ENCODE results near the gene NSUN4.

The NSUN4 gene

GRCh38 chr1:46302641-46303037, 38.0 kb upstream of the NSUN4 start:
- Histone ChIP-seq H2AFZ (ENCODE audit: low read depth, low read length) (peak overlapping the region; percentile 68), H3K9me3 (ENCODE audit: insufficient read depth, low read length, severe bottlenecking) (no peaks in the 10 kb centered on the region), H3K27ac (ENCODE audit: low read length) (peak overlapping the region; percentile 95), H3K27me3 (ENCODE audit: insufficient read depth, low read length, poor library complexity) (no peaks in the 10 kb centered on the region), H3K36me3 (ENCODE audit: insufficient read depth, low read length) (peaks cover 32% of the 10 kb centered on the region), H3K4me3 (ENCODE audit: low read depth in 1 of 2, low read length in 2 of 2) (peak overlapping the region; percentile 81 to 82), H3K79me2 (ENCODE audit: insufficient read depth, low read length) (peaks cover 98% of the 10 kb centered on the region), H4K20me1 (ENCODE audit: insufficient read depth, low read length) (peaks cover 29% of the 10 kb centered on the region; the same call in 1 of the 2 replicates), H3K9ac (ENCODE audit: low read depth, low read length) (peak overlapping the region; percentile 97), H3K4me2 (ENCODE audit: insufficient read depth, low read length) (peak overlapping the region; percentile 88), H3K4me1 (ENCODE audit: insufficient read depth, low read length) (peaks cover 48% of the 10 kb centered on the region)
- no peak for TF ChIP-seq CTCF (IDR thresholded peaks at IDR 0.05; ENCODE audit: borderline replicate concordance, extremely low read depth, low read length, poor library complexity, severe bottlenecking)
- TF ChIP-seq EZH2 (IDR thresholded peaks at IDR 0.05; ENCODE audit: borderline replicate concordance, low read depth, low read length, severe bottlenecking), result no peak
- ATAC-seq (ENCODE audit: insufficient read depth, low read depth) (peak; percentile 22), DNase-seq (no peak)

GRCh38 chr1:46303038-46303871, 37.4 kb upstream of the NSUN4 start, which contains the start of the genes LRRC41 and UQCRH:
Gene LRRC41 (minus strand): TSS chr1:46303616. CDS start chr1:46303322, 294 bp downstream.
Gene UQCRH (plus strand): TSS chr1:46303698. CDS start chr1:46303767, 69 bp downstream.
- peak within 1 kb of the TSS; percentile 95 for H3K27ac ChIP-seq (ENCODE audit: low read length)
- peak within 1 kb of the TSS; percentile 81 to 82 for H3K4me3 ChIP-seq (ENCODE audit: low read depth in 1 of 2, low read length in 2 of 2)
- no peaks in the 10 kb centered on the region for H3K9me3 ChIP-seq (ENCODE audit: insufficient read depth, low read length, severe bottlenecking)
- H4K20me1 ChIP-seq (ENCODE audit: insufficient read depth, low read length), result peaks cover 35% of the 10 kb centered on the region; the same call in 1 of the 2 replicates
- peaks cover 28% of the 10 kb centered on the region for H3K36me3 ChIP-seq (ENCODE audit: insufficient read depth, low read length)
- peak; percentile 93 for DNase-seq
- peak within 1 kb of the TSS; percentile 81 for H2AFZ ChIP-seq (ENCODE audit: low read depth, low read length)
- peak within 1 kb of the TSS; percentile 97 for H3K9ac ChIP-seq (ENCODE audit: low read depth, low read length)
- peak; percentile 78 for ATAC-seq (ENCODE audit: insufficient read depth, low read depth)
- peak within 1 kb of the TSS; percentile 88 for H3K4me2 ChIP-seq (ENCODE audit: insufficient read depth, low read length)
- peaks cover 98% of the 10 kb centered on the region for H3K79me2 ChIP-seq (ENCODE audit: insufficient read depth, low read length)
- peaks cover 48% of the 10 kb centered on the region for H3K4me1 ChIP-seq (ENCODE audit: insufficient read depth, low read length)
- TF ChIP-seq CTCF (IDR thresholded peaks at IDR 0.05; ENCODE audit: borderline replicate concordance, extremely low read depth, low read length, poor library complexity, severe bottlenecking) (peak; percentile 33), EZH2 (IDR thresholded peaks at IDR 0.05; ENCODE audit: borderline replicate concordance, low read depth, low read length, severe bottlenecking) (no peak)
- no peaks in the 10 kb centered on the region for H3K27me3 ChIP-seq (ENCODE audit: insufficient read depth, low read length, poor library complexity)

GRCh38 chr1:46303872-46304326, 36.7 kb upstream of the NSUN4 start:
- Histone ChIP-seq H2AFZ (ENCODE audit: low read depth, low read length) (peak overlapping the region; percentile 81), H3K27ac (ENCODE audit: low read length) (peak overlapping the region; percentile 95), H3K4me1 (ENCODE audit: insufficient read depth, low read length) (peaks cover 48% of the 10 kb centered on the region), H3K79me2 (ENCODE audit: insufficient read depth, low read length) (peaks cover 98% of the 10 kb centered on the region), H4K20me1 (ENCODE audit: insufficient read depth, low read length) (peaks cover 36% of the 10 kb centered on the region; the same call in 1 of the 2 replicates), H3K27me3 (ENCODE audit: insufficient read depth, low read length, poor library complexity) (no peaks in the 10 kb centered on the region), H3K4me3 (ENCODE audit: low read depth in 1 of 2, low read length in 2 of 2) (peak overlapping the region; percentile 81 to 82), H3K4me2 (ENCODE audit: insufficient read depth, low read length) (peak overlapping the region; percentile 88), H3K9ac (ENCODE audit: low read depth, low read length) (peak overlapping the region; percentile 97), H3K9me3 (ENCODE audit: insufficient read depth, low read length, severe bottlenecking) (no peaks in the 10 kb centered on the region), H3K36me3 (ENCODE audit: insufficient read depth, low read length) (peaks cover 28% of the 10 kb centered on the region)
- no peak for DNase-seq
- no peak for ATAC-seq (ENCODE audit: insufficient read depth, low read depth)
- TF ChIP-seq EZH2 (IDR thresholded peaks at IDR 0.05; ENCODE audit: borderline replicate concordance, low read depth, low read length, severe bottlenecking) (no peak), CTCF (IDR thresholded peaks at IDR 0.05; ENCODE audit: borderline replicate concordance, extremely low read depth, low read length, poor library complexity, severe bottlenecking) (no peak)

Measured in DND-41 (cell line).